ENCODE measurements around the gene NFIC.

NFIC gene

GRCh38 chr19:3359015-3359918, 7.1 kb upstream of the NFIC start:
- peak; percentile 56 for DNase-seq (ENCODE audit: low read depth)

- no peak for DNase-seq (ENCODE audit: low read depth)
Measured at GRCh38 chr19:3359919-3360420, 6.4 kb upstream of the NFIC start.

DNA sequence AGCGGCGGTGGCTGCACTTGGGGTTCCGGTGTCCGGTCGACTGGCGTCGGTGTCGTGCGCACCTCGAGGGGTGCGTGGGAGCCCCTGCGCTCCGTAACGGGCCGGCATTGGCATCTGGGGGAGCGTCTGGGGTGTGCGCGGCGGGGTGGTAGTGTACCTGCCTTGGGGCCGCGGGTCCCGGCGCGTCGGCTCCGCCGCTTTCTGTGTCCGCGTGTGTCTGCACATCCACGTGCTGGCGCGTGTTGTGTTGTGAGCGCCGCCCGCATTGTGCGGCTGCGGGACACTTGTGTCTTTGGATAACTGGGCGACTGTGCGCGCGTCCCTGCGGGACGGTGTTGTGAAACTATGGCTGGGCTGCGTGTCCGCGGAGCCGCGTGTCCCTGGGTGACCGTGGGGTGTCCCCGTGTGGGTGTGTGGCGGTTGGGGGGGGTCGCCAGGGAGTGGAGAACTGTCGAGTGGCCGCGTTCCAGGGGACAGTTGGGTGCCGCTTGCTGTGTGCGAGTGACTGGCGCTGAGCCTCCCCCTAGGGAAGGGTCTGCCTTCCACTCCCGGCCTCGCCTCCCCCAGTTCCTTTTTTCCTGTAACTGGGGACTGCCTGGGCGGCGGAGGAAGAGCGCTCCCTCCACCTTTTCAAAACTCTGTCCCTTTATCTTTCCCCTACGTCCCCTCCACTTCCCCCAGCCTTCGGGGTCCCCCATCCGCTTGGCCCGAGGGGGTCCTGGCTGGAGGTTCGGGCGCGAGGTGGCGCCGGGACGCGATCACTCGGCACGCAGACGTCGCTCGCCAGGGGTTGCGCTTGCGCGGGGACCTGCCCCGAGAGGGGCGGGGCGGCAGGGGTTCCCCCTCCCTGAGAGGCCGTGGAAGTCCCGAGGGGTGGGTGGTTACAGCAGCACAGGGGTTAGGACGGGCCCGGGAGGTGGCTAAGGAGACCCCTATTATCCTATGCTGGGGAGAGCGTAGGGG, 5.7 kb upstream of the NFIC start:
- peak; percentile 69 for DNase-seq (ENCODE audit: low read depth)

GRCh38 chr19:3361384-3362216, 4.8 kb upstream of the NFIC start:
- DNase-seq (ENCODE audit: low read depth) = no peak

- DNase-seq (ENCODE audit: low read depth) = no peak
Measured at GRCh38 chr19:3362217-3362906, 4.0 kb upstream of the NFIC start.

DNA sequence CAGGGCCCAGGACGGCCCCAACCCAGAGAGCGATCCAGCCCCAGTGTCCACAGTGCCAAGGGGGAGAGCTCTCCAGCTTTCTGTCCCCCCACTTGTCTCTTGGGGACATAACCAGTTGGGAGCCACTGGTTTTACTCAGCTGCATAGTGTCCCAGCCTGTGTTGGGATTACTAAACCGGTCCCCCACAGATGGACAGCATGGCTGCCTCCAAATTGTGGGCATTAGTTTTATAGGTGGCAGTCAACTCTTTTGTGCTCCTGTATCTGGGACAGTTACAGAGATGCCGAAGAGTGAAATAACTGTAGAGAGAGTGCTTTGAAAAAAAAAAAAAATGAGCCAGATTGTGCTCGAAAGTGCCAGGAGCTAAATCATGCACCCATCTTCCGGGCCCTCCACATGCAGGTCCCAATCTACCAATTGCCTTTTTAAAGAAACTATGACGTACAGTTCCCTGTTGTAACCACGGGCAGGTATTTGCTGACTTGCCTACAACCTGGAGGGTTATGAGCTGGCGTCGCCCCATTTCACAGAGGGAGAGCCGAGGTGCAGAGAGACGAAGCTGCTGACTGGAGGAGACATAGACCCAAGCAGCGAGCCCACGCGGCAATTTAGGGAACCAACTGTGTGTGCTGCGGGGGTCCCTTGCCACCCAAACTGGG, 2.4 kb upstream of the NFIC start:
- DNase-seq (ENCODE audit: low read depth) = no peak

GRCh38 chr19:3364501-3364858, 1.9 kb upstream of the NFIC start:
- no peak for DNase-seq (ENCODE audit: low read depth)

DNA sequence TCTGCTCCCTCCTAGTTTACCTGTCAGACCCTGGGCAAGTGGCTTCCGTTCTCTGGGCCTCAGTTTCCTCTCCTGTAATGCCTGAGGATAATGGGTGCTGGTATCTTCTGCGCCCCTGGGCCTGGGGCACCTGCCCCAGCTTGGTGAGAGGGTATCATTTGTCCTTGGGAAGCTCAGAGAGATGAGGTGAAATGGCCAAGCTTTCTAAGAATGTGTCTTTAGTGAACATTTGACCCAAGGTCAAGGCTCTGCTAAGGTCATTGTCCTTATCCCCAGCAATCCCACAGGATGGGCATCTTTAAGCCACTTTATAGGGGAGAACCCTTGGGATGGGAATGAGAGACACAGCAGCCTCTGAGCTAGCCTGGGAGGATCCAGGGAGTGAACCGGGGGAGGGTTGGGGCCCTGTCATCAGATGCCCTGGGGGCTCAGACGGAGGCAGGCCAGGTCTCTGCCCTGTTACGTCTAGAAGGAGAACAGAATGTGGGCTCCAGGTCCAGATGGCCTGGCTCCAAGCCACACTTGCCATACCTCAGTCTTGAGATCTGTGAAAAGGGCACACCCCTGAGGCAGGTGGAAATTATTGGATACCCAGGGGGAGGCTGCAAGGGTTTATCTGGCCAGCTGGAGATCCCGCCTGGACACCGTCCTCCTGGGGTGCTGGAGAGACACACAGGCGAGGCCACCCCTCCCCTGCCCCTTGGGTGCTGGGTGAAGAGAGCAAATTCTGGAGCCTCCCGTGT, 1.1 kb upstream of the NFIC start:
- no peak for DNase-seq (ENCODE audit: low read depth)

GRCh38 chr19:3366753-3367627, 607 bp downstream of the NFIC start:
- DNase-seq (ENCODE audit: low read depth) = no peak

- no peak for DNase-seq (ENCODE audit: low read depth)
Measured at GRCh38 chr19:3367628-3368440, 1.5 kb downstream of the NFIC start.

DNA sequence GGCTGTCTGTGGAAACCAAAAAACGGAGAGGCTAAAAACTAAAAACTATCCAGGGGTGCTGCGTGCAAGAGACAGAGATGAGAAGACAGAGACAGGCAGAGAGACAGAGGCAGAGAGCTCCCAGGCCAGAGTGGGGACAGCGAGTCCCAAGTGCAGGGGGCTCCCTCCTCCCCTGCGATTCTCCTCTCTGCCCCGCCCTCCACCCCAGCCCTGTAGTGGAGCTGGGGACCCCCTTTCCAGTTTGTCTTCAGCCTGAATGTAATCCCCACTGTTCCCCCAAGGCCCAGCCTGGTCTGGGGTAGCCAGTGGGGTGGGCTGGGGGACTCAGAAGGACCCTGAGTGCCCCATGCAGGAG, 2.0 kb downstream of the NFIC start:
- no peak for DNase-seq (ENCODE audit: low read depth)

- no peak for DNase-seq (ENCODE audit: low read depth)
Measured at GRCh38 chr19:3368848-3369336, 2.5 kb downstream of the NFIC start.

DNA sequence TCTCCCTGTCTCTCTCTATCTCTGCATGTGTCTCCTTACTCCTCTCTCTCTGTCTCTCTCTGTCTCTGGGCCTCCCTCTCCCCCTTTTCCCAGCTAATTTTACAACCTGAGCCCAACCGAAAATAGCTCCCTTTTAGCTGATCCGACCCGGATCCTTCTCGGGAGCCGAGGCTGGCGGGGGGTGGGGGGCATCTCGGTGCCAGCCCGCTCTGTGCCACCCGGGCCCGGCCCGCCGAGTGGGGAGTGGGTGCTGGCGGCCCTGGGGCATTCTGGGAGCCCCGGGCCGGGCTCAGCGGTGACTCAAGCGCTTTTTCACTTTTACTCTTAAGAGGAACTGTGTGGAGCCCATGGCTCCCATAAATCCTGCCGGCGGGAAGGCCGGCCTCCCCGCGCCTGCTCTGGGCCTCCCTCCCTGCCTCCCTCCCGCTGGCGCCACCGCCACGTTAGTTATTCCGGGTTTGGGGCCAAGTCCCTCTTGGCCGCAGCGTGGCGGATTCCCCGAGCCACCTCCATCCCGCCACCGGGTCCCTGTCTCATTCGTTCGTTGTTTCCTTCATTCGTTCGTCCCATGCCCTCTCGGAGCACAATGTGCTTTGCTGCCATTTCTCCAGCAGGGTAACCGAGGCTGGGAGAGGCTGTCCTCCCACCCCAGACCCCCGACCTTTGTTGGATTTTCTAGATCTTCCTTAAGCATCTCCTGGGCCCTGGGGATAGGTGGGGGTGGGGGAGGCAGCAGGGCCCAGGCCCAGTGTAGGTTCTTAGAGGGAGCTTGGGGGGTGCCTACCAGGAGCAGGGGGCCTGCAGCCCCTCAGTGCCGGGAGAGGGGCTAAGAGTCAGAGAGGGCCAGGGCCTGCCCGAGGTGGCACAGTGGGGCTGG, 3.2 kb downstream of the NFIC start:
- DNase-seq (ENCODE audit: low read depth) = no peak

DNA sequence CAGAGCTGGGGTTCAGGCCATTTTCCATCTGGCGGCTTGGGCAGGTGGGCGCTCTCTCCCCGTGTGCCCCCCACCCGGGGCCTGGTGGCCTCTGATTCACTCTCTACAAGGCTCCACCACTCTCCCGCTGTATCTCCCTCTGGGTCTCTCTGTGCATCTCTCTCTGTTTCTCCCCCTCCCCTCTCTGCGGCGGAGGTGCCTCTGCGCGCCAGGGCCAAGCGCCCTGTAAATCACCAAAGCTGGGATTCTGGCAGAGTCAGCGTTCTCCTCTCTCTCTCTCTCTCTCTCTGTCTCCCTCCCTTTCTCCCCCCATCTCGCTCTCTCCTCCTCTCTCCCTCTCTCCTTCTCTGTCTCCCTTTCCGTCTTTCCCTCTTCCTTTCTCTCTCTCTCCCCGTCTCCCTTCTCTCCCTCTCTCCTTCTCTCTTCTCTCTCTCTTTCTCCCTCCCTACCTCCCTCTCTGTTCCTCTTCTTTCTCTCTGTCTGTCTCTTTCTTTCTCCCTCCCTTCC, 3.9 kb downstream of the NFIC start:
- no peak for DNase-seq (ENCODE audit: low read depth)

- DNase-seq (ENCODE audit: low read depth) = no peak
Measured at GRCh38 chr19:3370728-3371591, 4.6 kb downstream of the NFIC start.

DNA sequence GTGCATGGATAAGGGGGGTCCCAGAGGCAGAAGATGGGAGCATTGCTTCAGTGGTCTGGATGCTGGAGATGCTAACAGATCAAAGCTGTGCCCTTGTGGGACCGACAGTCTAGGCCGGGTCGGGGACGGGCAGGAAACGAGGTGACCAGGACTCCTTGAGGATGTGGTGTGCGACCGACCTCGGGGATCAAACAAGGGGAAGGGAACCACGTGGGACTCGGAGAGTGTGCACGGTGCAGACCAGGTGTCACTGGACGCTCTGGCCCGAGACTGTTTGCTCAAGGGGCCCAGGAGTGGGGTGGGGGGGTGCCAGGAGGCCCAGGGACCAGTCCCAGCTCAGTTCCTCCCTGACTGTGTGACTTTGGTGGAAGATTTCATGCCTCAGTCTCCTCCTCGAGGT, 6.0 kb downstream of the NFIC start:
- no peak for DNase-seq (ENCODE audit: low read depth)

All from stimulated activated CD8-positive, alpha-beta memory T cell treated with anti-CD3 and anti-CD28 coated beads, Interleukin-4, amount 100 ng/mL, for 24 hours (primary cell).